ENCODE results near the gene COBL. TPM values are rescaled to one million over a fixed set of nuclear protein-coding genes. Genes with fewer than 3 reads are reported as not detected.

COBL gene
- total and polyA plus RNA-seq, 2 donors (not counting 3 experiments of a cell fraction or from before 2014, with no cell fraction given), result 0.11 TPM; not detected in 1

DNA sequence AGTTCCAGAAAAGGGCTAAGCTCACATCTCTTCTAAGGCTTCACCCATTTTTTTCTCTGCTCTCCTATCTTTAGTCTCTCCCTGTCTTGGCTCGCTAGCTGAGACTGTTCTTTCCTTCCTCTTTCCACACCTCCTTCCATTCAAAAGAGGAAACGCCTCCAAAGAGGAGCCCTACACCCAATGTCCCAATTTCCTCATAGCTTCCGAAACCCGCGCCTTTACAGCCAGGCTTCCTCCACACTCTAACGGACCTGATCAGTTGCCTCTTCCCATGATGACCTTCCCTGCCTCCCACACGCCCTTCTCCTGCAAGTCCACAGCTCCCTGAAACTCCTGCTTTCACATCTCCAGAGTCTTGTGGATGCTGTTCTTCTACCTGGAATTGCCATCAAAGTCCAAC, 71.7 kb downstream of the COBL start:
- no peaks in the 10 kb centered on the region for H3K9me3 ChIP-seq (replicated peaks; ENCODE audit: control insufficient read depth, insufficient read depth, low read length)
- dilution Hi-C loops (cut with MboI; ENCODE audit: extremely low pct_ligation_motif_present, low sequenced_read_pairs), result no loop called here
- intact Hi-C loops (cut with micrococcal nuclease), result no loop called here
- no peaks in the 10 kb centered on the region for H3K27me3 ChIP-seq (ENCODE audit: control insufficient read depth in 2 of 2, insufficient read depth in 2 of 2, low read length in 2 of 2)
- H3K4me3 ChIP-seq (replicated peaks in 1 of 3; ENCODE audit: insufficient read depth in 1 of 3, low read depth in 1 of 3, low read length in 3 of 3), result no peak overlapping the region
- BruUV-seq (replicated peaks), result no TSS peak
- FAIRE-seq (no peak), DNase-seq (ENCODE audit: low read depth, low spot score) (no peak)
- H4K20me1 ChIP-seq (replicated peaks; ENCODE audit: control insufficient read depth, extremely low read depth, insufficient read depth, low read length), result no peaks in the 10 kb centered on the region
- no peak overlapping the region for H3K9ac ChIP-seq (replicated peaks; ENCODE audit: extremely low read depth, insufficient read depth, low read length)
- H3K9me1 ChIP-seq (replicated peaks; ENCODE audit: control insufficient read depth, extremely low read depth, insufficient read depth, low read length), result no peaks in the 10 kb centered on the region
- H3K4me2 ChIP-seq (ENCODE audit: insufficient read depth, low read length), result no peak overlapping the region
- no peak overlapping the region for H3K27ac ChIP-seq (ENCODE audit: insufficient read depth, low read depth, low read length)
- CTCF ChIA-PET, result no interaction called here
- no peaks in the 10 kb centered on the region for H3K79me2 ChIP-seq (ENCODE audit: control insufficient read depth, insufficient read depth, low read length)
- POLR2A ChIA-PET, result no interaction called here
- H2AFZ ChIP-seq (ENCODE audit: low read depth, low read length), result no peak overlapping the region
- TF ChIP-seq MYC (IDR thresholded peaks at IDR 0.05; ENCODE audit: low read depth, low read length) (no peak), FOS (IDR thresholded peaks at IDR 0.05; ENCODE audit: borderline replicate concordance, insufficient read depth, low read length) (no peak), GATA2 (IDR thresholded peaks at IDR 0.05; ENCODE audit: insufficient read depth, insufficient read length, low read depth, low read length) (no peak), EZH2 (IDR thresholded peaks at IDR 0.05; ENCODE audit: borderline replicate concordance, low read depth, low read length, severe bottlenecking) (no peak), POLR2A (IDR thresholded peaks at IDR 0.05; ENCODE audit: low read depth, low read length) (no peak), JUN (IDR thresholded peaks at IDR 0.05; ENCODE audit: borderline replicate concordance, insufficient read depth, insufficient read length, low read depth) (no peak), POLR2AphosphoS5 (IDR thresholded peaks at IDR 0.05; ENCODE audit: insufficient read depth, low read depth, low read length) (no peak), CTCF (IDR thresholded peaks at IDR 0.05; ENCODE audit: extremely low read depth in 1 of 2, insufficient read depth in 1 of 2, low read depth in 1 of 2, low read length in 2 of 2) (no peak)
- TF ChIP-seq, protein P1, sequence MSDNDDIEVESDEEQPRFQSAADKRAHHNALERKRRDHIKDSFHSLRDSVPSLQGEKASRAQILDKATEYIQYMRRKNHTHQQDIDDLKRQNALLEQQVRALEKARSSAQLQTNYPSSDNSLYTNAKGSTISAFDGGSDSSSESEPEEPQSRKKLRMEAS (IDR thresholded peaks at IDR 0.05; ENCODE audit: insufficient read depth, insufficient read length), result no peak
- no peaks in the 10 kb centered on the region for H3K36me3 ChIP-seq (ENCODE audit: control insufficient read depth in 2 of 2, extremely low read depth in 1 of 2, insufficient read depth in 2 of 2, low read length in 2 of 2)
- H3K4me1 ChIP-seq (ENCODE audit: control insufficient read depth, extremely low read depth, insufficient read depth, low read length), result no peaks in the 10 kb centered on the region
